Neural progenitor cell (in vitro differentiated cells): Measurements from ENCODE around the gene ZNF782.

Experiments
- EZH2phosphoT487 ChIP-seq: fragments of 200-600 bp; sonication (generic); IDR thresholded peaks from 2 replicates; pipeline ENCODE4 v1.6.1; 2017; ENCODE audit warnings: antibody characterized with exemption
- TF ChIP-seq, protein P1 (sequence below): fragments of 200-600 bp; sonication (generic); IDR thresholded peaks from 2 replicates; pipeline ENCODE4 v1.5.1; 2017; ENCODE audit warnings: antibody characterized with exemption, mild to moderate bottlenecking

DNA sequence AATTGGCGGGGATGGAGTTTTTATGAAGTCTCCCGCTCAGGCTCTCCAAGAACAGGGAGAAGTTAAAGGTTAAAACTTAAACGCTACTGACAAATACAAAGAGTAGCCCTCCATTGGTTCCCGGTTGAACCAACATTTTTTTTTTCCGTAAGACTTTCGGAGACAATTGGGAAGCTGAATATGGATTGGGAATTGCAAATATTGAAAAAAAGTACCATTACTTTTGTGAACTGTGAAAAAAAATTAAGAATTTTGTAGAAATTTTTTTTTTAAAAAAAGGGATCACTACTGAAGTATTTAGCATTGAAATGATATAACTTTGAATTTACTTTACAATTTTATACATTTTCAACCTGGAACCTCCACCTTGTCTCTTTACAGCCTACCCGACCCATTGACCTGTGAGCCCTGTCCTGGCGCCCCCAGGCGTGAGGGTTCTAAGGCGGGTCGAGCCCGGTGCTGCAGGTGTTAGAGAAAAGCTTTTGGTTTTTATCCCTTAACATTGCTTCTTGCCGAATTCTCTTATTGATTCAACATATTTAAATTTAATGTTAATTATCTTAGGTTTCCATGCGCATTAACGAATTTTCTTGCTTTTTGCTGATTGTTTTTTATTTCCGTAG is 448 bp upstream of the ZNF782 start:
- no peak for TF ChIP-seq EZH2phosphoT487
- TF ChIP-seq, protein P1, sequence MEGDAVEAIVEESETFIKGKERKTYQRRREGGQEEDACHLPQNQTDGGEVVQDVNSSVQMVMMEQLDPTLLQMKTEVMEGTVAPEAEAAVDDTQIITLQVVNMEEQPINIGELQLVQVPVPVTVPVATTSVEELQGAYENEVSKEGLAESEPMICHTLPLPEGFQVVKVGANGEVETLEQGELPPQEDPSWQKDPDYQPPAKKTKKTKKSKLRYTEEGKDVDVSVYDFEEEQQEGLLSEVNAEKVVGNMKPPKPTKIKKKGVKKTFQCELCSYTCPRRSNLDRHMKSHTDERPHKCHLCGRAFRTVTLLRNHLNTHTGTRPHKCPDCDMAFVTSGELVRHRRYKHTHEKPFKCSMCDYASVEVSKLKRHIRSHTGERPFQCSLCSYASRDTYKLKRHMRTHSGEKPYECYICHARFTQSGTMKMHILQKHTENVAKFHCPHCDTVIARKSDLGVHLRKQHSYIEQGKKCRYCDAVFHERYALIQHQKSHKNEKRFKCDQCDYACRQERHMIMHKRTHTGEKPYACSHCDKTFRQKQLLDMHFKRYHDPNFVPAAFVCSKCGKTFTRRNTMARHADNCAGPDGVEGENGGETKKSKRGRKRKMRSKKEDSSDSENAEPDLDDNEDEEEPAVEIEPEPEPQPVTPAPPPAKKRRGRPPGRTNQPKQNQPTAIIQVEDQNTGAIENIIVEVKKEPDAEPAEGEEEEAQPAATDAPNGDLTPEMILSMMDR = no peak
